ENCODE results near the gene DYNC1H1.

DNA sequence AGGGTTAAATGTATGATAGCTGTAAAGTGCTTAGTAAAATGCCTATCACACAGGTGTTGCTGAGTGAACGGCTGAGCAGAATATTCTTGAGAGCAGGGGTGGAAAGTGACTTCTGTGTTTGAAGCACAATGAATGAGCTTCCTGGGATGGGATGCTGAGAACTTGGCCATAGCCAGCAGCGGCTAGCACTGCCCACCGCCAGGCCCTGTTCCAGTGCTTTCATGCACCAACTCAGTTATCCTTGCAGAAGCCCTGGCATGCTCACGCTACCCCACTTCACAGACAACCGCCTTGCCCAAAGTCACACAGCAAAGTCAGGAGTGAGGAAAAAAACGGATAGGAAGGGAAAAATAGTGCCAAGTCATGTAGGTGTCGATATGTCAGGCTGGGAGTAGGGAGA lies 10.9 kb downstream of the DYNC1H1 start:
- TF ChIP-seq, protein P1, sequence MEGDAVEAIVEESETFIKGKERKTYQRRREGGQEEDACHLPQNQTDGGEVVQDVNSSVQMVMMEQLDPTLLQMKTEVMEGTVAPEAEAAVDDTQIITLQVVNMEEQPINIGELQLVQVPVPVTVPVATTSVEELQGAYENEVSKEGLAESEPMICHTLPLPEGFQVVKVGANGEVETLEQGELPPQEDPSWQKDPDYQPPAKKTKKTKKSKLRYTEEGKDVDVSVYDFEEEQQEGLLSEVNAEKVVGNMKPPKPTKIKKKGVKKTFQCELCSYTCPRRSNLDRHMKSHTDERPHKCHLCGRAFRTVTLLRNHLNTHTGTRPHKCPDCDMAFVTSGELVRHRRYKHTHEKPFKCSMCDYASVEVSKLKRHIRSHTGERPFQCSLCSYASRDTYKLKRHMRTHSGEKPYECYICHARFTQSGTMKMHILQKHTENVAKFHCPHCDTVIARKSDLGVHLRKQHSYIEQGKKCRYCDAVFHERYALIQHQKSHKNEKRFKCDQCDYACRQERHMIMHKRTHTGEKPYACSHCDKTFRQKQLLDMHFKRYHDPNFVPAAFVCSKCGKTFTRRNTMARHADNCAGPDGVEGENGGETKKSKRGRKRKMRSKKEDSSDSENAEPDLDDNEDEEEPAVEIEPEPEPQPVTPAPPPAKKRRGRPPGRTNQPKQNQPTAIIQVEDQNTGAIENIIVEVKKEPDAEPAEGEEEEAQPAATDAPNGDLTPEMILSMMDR (IDR thresholded peaks at IDR 0.05) = no peak
- TF ChIP-seq ZFX (IDR thresholded peaks at IDR 0.05; ENCODE audit: borderline replicate concordance) = no peak

All from 22Rv1 (cell line).